COLO829 (cell line): ENCODE results near the gene CREG2.

Experiments used
- DNase-seq: peaks from one replicate; pipeline ENCODE4 v3.0.0; 2012; ENCODE audit warnings: low spot score

The CREG2 gene

DNA sequence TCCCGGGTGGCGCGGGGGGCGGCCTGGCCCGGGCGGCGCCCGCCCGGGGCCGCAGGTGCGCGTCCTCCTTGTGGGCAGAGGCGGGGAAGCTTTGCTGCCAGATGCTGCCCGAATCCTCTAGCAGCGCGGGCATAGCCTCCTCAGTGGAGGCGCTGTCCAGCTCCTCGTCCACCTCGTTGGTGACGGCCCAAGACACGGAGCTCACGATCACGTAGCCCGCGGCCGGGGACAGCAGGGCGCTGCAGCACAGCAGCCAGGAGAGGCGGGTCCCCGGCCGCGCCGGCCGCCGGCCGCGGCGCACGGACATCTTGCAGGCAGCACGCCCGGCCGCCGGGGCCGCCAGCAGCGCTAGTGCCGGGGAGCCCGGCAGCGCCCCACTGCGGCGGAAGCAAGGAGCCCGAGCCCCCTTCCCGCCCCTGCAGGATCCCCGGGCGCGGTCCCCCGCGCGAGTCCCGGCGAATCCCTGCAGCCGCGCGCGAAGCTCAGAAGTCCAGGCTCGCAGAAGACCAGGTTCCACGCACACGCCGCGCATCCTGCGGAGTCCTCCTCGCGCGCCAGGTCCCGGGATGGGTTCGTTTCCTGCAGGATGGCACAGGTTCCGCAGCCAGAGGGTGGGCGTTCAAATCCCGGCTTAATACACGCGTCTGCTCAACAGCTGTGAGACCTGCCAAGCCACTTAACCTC lies at the start of gene CREG2:
TSS of gene CREG2 (minus strand) at position 353 of the 684 bp plus-strand sequence. CDS start at position 307, 46 bp downstream.
- peak; percentile 9 for DNase-seq

- no peak for DNase-seq
These were observed 47.9 kb upstream of the CREG2 start for GRCh38 chr2:101435001-101435862.

GRCh38 chr2:101433465-101433864 lies 46.2 kb upstream of the CREG2 start:
- DNase-seq, result no peak

GRCh38 chr2:101432411-101433181 lies 45.3 kb upstream of the CREG2 start:
- no peak for DNase-seq

GRCh38 chr2:101431486-101431885 lies 44.2 kb upstream of the CREG2 start:
- DNase-seq, result no peak

DNA sequence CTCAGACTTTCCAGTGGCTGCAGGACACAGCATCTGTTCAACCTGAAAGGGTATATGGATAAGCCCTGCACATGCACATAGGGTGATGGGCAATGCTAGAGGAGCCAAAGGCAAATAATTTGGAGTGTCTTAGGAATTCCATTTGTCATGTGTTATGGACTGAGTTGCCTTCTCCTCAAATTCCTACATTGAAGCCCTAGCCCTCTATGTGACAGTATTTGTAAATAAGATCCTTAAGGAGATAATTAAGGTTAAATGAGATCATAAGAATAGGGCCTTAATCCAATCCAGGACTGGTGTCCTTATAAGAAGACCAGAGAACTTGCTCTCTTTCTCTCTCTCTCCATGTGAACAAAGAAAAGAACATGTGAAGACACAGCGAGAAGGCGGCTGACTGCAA lies 42.9 kb upstream of the CREG2 start:
- no peak for DNase-seq

GRCh38 chr2:101429453-101429852 lies 42.1 kb upstream of the CREG2 start:
- no peak for DNase-seq

DNA sequence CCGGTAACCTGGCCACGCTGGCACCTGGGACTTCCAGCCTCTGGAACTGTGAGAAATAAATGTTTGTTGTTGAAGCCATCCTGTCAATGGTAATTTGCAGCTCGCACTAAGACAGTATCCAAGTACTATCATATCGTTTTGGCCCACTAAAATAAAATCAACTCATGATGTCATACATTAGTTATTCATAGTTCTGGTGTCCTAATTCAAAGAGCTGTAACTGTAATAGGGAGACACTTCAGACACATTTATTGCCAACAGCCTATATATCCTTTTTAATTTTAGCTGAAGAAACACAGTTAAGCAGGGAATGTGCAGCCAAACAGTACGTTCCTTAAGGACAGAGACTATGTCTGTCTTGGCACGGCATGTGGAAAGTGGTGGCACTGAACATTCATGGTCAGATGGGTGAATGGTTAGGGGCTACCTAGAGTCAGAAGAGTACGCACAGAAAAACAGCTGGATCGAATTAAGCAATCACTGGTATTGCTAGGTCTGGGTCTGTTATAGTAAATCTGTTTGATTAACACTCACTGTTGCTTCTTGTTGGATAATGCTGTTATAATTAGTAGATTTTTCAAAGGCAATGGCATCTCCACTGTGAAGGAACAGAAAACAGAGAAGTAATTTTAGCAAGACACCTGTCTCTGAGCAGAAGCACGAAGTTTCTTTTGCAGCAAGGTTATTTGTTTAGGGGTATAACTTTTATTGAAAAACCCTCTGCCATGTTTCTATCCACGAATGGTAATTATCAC lies 41.3 kb upstream of the CREG2 start:
- no peak for DNase-seq

GRCh38 chr2:101427743-101428142 lies 40.4 kb upstream of the CREG2 start:
- DNase-seq, result no peak

DNA sequence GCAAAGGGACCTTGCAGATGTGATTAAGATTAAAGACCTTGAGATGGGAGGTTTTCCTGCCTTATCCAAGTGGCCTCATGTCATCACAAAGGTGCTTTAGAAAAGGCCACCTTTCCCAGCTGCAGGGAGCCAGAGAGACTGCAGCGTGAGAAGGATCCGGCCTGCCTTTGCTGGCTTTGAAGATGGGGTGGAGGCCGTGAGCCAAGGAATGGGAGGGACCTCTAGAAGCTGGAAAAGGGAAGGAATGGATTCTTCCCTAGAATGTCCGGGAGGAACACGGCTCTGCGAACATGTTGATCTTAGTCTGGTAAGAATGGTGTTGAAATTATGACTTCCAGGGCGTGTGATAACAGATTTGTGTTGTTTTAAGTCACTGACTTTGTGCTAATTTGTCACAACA lies 39.9 kb upstream of the CREG2 start:
- no peak for DNase-seq

- no peak for DNase-seq
These were observed 39.5 kb upstream of the CREG2 start for GRCh38 chr2:101426822-101427221.

DNA sequence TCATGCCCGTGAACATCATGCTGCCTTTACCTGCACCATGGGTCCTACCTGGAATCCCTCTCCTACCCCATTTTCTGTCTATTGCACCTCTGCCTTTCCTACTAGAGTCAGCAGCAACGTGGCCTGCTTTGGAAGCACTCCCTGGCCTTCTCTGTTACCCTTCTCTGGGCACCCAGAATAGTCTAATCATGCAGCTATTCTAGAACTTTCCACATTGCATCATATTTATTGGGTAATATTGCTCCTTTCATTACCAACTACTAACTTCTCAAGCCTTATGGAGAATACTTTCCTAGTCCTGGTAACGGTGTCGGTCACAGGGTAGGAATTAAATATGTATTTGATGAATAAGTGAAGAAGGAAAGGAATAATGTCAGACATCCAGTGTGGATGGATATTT lies 33.3 kb upstream of the CREG2 start:
- no peak for DNase-seq

- DNase-seq, result peak; percentile 70
These were observed 31.9 kb upstream of the CREG2 start for GRCh38 chr2:101419096-101419663.

GRCh38 chr2:101418460-101419095 lies 31.3 kb upstream of the CREG2 start:
- DNase-seq, result no peak

DNA sequence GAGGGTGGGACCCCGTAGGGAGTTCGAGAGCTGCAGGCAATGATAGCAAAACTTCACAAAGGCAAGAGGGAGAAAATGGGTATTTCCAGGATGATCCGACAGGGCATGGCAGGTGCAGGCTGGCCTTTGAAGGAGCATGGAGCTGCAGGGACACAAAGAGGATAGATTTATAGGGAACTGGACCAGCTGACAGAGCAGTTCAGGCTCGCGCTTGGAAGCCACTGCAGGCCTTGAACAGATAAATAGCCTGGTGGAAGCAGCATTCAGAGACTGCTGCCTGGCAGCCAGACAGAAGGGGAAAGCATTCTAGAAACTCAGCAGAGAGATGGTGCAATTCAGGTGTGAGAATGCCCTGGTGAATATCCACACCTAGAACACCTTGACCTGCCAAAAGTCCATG lies 29.3 kb upstream of the CREG2 start:
- no peak for DNase-seq

DNA sequence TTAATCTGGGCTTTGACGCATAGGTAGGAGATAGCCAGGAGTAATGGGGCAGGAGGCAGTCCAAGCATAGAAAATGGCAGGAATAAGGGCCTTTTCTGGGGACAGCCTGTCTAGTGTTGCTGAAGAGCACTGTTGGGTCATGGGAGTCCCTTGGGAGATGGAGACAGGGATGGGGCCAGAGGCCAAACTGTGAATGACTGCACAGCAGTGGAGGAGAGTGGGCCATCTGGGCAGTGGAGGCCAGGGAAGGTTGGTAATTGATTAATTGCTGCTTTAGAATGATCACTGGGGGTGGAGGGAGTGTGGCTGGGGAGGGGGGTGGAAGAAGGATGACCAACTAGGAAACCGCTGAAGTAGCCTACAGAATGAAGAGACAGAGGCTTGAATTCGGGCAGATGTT lies 28.6 kb upstream of the CREG2 start:
- no peak for DNase-seq

DNA sequence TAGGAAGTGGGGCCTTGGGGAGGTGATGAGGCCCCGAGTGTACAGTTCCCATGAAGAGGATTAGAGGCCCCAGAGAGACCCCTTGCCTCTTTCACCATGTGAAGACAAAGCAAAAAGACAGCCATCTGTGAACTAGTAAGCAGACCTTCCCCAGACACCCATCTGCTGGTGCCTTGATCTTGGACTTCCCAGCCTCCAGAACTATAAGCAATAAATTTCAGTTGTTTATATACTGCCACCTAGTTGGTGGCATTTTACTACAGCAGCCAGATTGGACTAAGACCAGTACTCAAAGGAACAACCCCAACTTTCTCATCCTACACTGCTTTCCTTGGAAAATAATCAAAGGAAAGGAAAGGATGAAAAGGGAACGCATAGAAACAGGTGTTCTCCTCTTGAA lies 27.9 kb upstream of the CREG2 start:
- no peak for DNase-seq

GRCh38 chr2:101412092-101412694 lies 24.9 kb upstream of the CREG2 start:
- no peak for DNase-seq

DNA sequence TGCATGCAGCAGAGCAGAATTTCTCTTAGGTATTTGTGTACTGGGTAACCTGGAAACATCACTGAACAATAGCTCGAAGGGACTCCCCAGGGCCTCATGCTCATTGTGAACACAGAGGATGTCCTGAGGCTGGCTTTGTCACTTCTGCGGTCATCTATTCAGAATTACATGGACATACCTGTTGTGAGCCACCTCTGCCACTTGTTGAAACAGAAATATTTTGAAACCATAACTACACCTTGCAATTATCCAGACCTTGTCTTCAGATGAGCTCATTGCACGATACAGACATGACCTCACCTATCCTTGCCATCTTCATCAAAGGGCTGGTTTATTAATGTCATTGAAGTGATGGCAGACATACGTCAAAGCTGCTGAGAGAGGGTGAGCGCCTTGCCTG lies 23.4 kb upstream of the CREG2 start:
- no peak for DNase-seq

- DNase-seq, result no peak
These were observed 22.8 kb upstream of the CREG2 start for GRCh38 chr2:101410114-101410513.

DNA sequence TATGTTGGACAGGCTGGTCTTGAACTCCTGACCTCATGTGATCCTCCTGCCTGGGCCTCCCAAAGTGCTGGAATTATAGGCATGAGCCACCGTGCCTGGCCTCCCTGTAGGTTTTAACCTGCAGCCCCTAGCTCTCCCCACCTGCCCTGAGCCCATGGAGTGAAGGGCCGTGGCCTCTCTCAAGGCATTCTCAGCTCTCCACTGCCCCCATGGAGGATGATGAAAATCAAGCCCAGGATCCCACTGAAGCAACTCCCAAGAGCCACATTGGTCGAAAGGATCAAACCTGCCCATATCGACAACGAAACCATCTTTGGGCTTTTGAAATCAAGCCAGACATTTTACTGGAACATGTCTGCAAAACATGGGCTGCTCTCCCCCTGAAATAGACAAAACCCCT lies 22.4 kb upstream of the CREG2 start:
- no peak for DNase-seq
